ENCODE measurements around the gene LEMD1.
"Not testable (repeated sequence)": the region's sequence is repeated elsewhere in the genome, so short reads cannot be mapped to it uniquely, and the experiment has no call there.

LEMD1 gene

GRCh38 chr1:205436776-205437410 is 15.0 kb upstream of the LEMD1 start:
- no peak for DNase-seq (ENCODE audit: low read depth)
- Histone ChIP-seq H3K27me3 (replicated peaks; ENCODE audit: control insufficient read depth, insufficient read depth, low read length) (peaks cover 83% of the 10 kb centered on the region), H3K4me3 (ENCODE audit: low read length) (no peak overlapping the region), H3K9ac (ENCODE audit: low read length) (no peak overlapping the region), H3K36me3 (ENCODE audit: control insufficient read depth, insufficient read depth, low read length, severe bottlenecking) (no peaks in the 10 kb centered on the region), H3K9me3 (ENCODE audit: control insufficient read depth, low read length) (no peaks in the 10 kb centered on the region), H3K4me1 (ENCODE audit: control insufficient read depth, insufficient read depth, low read length) (peaks cover 9% of the 10 kb centered on the region)

- Histone ChIP-seq H3K27me3 (replicated peaks; ENCODE audit: control insufficient read depth, insufficient read depth, low read length) (peaks cover 83% of the 10 kb centered on the region), H3K4me3 (ENCODE audit: low read length) (no peak overlapping the region), H3K9me3 (ENCODE audit: control insufficient read depth, low read length) (no peaks in the 10 kb centered on the region), H3K9ac (ENCODE audit: low read length) (no peak overlapping the region), H3K36me3 (ENCODE audit: control insufficient read depth, insufficient read depth, low read length, severe bottlenecking) (no peaks in the 10 kb centered on the region), H3K4me1 (ENCODE audit: control insufficient read depth, insufficient read depth, low read length) (peaks cover 12% of the 10 kb centered on the region)
- DNase-seq (ENCODE audit: low read depth), result peak; percentile 23
Measured at GRCh38 chr1:205435578-205436573, 14.0 kb upstream of the LEMD1 start.

- H3K4me3 ChIP-seq (ENCODE audit: low read length), result no peak overlapping the region
- peaks cover 14% of the 10 kb centered on the region for H3K4me1 ChIP-seq (ENCODE audit: control insufficient read depth, insufficient read depth, low read length)
- DNase-seq (ENCODE audit: low read depth), result no peak
Measured at GRCh38 chr1:205434738-205435137, 12.9 kb upstream of the LEMD1 start.

GRCh38 chr1:205432692-205433091 is 10.8 kb upstream of the LEMD1 start:
- H3K4me3 ChIP-seq (ENCODE audit: low read length); H3K9ac ChIP-seq (ENCODE audit: low read length); H3K36me3 ChIP-seq (ENCODE audit: control insufficient read depth, insufficient read depth, low read length, severe bottlenecking); H3K9me3 ChIP-seq (ENCODE audit: control insufficient read depth, low read length); H3K4me1 ChIP-seq (ENCODE audit: control insufficient read depth, insufficient read depth, low read length); DNase-seq (ENCODE audit: low read depth): not testable (repeated sequence)
- H3K27me3 ChIP-seq (replicated peaks; ENCODE audit: control insufficient read depth, insufficient read depth, low read length), result peaks cover 73% of the 10 kb centered on the region

More at GRCh38 chr1:205434738-205435137, 12.9 kb upstream of the LEMD1 start:
- H3K27me3 ChIP-seq (replicated peaks; ENCODE audit: control insufficient read depth, insufficient read depth, low read length), result peaks cover 80% of the 10 kb centered on the region
- no peak overlapping the region for H3K9ac ChIP-seq (ENCODE audit: low read length)
- no peaks in the 10 kb centered on the region for H3K9me3 ChIP-seq (ENCODE audit: control insufficient read depth, low read length)
- H3K36me3 ChIP-seq (ENCODE audit: control insufficient read depth, insufficient read depth, low read length, severe bottlenecking), result no peaks in the 10 kb centered on the region

GRCh38 chr1:205432116-205432515 is 10.3 kb upstream of the LEMD1 start:
- Histone ChIP-seq H3K9ac (ENCODE audit: low read length) (no peak overlapping the region), H3K4me1 (ENCODE audit: control insufficient read depth, insufficient read depth, low read length) (peaks cover 5% of the 10 kb centered on the region), H3K36me3 (ENCODE audit: control insufficient read depth, insufficient read depth, low read length, severe bottlenecking) (no peaks in the 10 kb centered on the region), H3K27me3 (replicated peaks; ENCODE audit: control insufficient read depth, insufficient read depth, low read length) (peaks cover 67% of the 10 kb centered on the region), H3K4me3 (ENCODE audit: low read length) (no peak overlapping the region), H3K9me3 (ENCODE audit: control insufficient read depth, low read length) (no peaks in the 10 kb centered on the region)
- DNase-seq (ENCODE audit: low read depth), result no peak

- H3K4me1 ChIP-seq (ENCODE audit: control insufficient read depth, insufficient read depth, low read length), result peaks cover 5% of the 10 kb centered on the region
- H3K9ac ChIP-seq (ENCODE audit: low read length), result peak overlapping the region; percentile 31
- no peaks in the 10 kb centered on the region for H3K36me3 ChIP-seq (ENCODE audit: control insufficient read depth, insufficient read depth, low read length, severe bottlenecking)
- H3K9me3 ChIP-seq (ENCODE audit: control insufficient read depth, low read length), result no peaks in the 10 kb centered on the region
- peak; percentile 69 for DNase-seq (ENCODE audit: low read depth)
- peaks cover 64% of the 10 kb centered on the region for H3K27me3 ChIP-seq (replicated peaks; ENCODE audit: control insufficient read depth, insufficient read depth, low read length)
- peak overlapping the region; percentile 80 for H3K4me3 ChIP-seq (ENCODE audit: low read length)
Measured at GRCh38 chr1:205430696-205431305, 8.9 kb upstream of the LEMD1 start.

GRCh38 chr1:205429762-205430695 is 8.2 kb upstream of the LEMD1 start:
- DNase-seq (ENCODE audit: low read depth), result no peak
- no peaks in the 10 kb centered on the region for H3K9me3 ChIP-seq (ENCODE audit: control insufficient read depth, low read length)
- H3K36me3 ChIP-seq (ENCODE audit: control insufficient read depth, insufficient read depth, low read length, severe bottlenecking), result no peaks in the 10 kb centered on the region
- H3K4me3 ChIP-seq (ENCODE audit: low read length), result peak overlapping the region; percentile 80
- peaks cover 5% of the 10 kb centered on the region for H3K4me1 ChIP-seq (ENCODE audit: control insufficient read depth, insufficient read depth, low read length)
- H3K9ac ChIP-seq (ENCODE audit: low read length), result peak overlapping the region; percentile 31
- peaks cover 64% of the 10 kb centered on the region for H3K27me3 ChIP-seq (replicated peaks; ENCODE audit: control insufficient read depth, insufficient read depth, low read length)

GRCh38 chr1:205424901-205425600 is 3.2 kb upstream of the LEMD1 start:
- DNase-seq (ENCODE audit: low read depth), result no peak
- no peak overlapping the region for H3K9ac ChIP-seq (ENCODE audit: low read length)
- H3K4me3 ChIP-seq (ENCODE audit: low read length), result no peak overlapping the region
- no peaks in the 10 kb centered on the region for H3K9me3 ChIP-seq (ENCODE audit: control insufficient read depth, low read length)
- no peaks in the 10 kb centered on the region for H3K4me1 ChIP-seq (ENCODE audit: control insufficient read depth, insufficient read depth, low read length)
- H3K36me3 ChIP-seq (ENCODE audit: control insufficient read depth, insufficient read depth, low read length, severe bottlenecking), result no peaks in the 10 kb centered on the region
- peaks cover 81% of the 10 kb centered on the region for H3K27me3 ChIP-seq (replicated peaks; ENCODE audit: control insufficient read depth, insufficient read depth, low read length)

- Histone ChIP-seq H3K9ac (ENCODE audit: low read length) (no peak overlapping the region), H3K36me3 (ENCODE audit: control insufficient read depth, insufficient read depth, low read length, severe bottlenecking) (no peaks in the 10 kb centered on the region), H3K9me3 (ENCODE audit: control insufficient read depth, low read length) (no peaks in the 10 kb centered on the region), H3K27me3 (replicated peaks; ENCODE audit: control insufficient read depth, insufficient read depth, low read length) (peaks cover 72% of the 10 kb centered on the region), H3K4me3 (ENCODE audit: low read length) (no peak overlapping the region), H3K4me1 (ENCODE audit: control insufficient read depth, insufficient read depth, low read length) (no peaks in the 10 kb centered on the region)
- DNase-seq (ENCODE audit: low read depth), result no peak
Measured at GRCh38 chr1:205423814-205424399, 2.1 kb upstream of the LEMD1 start.
